Heart left ventricle (tissue), 16 donors: ENCODE data around the gene PCBP1. TPM values are rescaled to one million over a fixed set of nuclear protein-coding genes. Genes with fewer than 3 reads are reported as not detected.

Experiments used
- ATAC-seq, 4 donors: fragments of 200-7000 bp; cut with Tn5 transposase; one replicate each; pipeline ENCODE4 v1.9.1; 2020 to 2022; ENCODE audit warnings: moderate library complexity in 4 of 4, mild to moderate bottlenecking in 3 of 4, moderate number of reproducible peaks in 1 of 4
- DNase-seq, 5 donors: peaks; one replicate each; pipeline ENCODE4 v3.0.0-alpha.2; 2020
- H3K27ac ChIP-seq, 12 donors: fragments of 200-600 bp; sonication (generic) in 4 of 12; one replicate each; pipeline versions ENCODE4 v1.5.0 to v1.8.0; 2016 to 2022; ENCODE audit warnings: mild to moderate bottlenecking in 2 of 12
- H3K27me3 ChIP-seq, 9 donors: fragments of 200-600 bp; sonication (generic) in 2 of 9; one replicate each; pipeline versions ENCODE4 v1.5.1 to v1.8.0; 2016 to 2022; ENCODE audit warnings: mild to moderate bottlenecking in 3 of 9
- H3K36me3 ChIP-seq, 9 donors: fragments of 200-600 bp; sonication (generic) in 2 of 9; one replicate each; pipeline versions ENCODE4 v1.5.0 to v1.8.0; 2018 to 2022; ENCODE audit warnings: mild to moderate bottlenecking in 2 of 9
- H3K4me1 ChIP-seq, 12 donors: fragments of 200-600 bp; sonication (generic) in 4 of 12; one replicate each; pipeline versions ENCODE4 v1.5.0 to v1.8.0; 2016 to 2022; ENCODE audit warnings: mild to moderate bottlenecking in 3 of 12
- H3K4me3 ChIP-seq, 12 donors: fragments of 200-600 bp; sonication (generic) in 4 of 12; one replicate each; pipeline versions ENCODE4 v1.5.0 to v1.8.0; 2017 to 2022; ENCODE audit warnings: mild to moderate bottlenecking in 9 of 12, moderate library complexity in 4 of 12
- H3K9me3 ChIP-seq, 12 donors: fragments of 200-600 bp; sonication (generic) in 4 of 12; one replicate each; pipeline versions ENCODE4 v1.5.0 to v1.8.0; 2016 to 2022; ENCODE audit warnings: mild to moderate bottlenecking in 1 of 12
- POLR2A ChIP-seq, 2 donors: fragments of 450-650 bp; IDR thresholded peaks; one replicate each; pipeline ENCODE4 v1.6.1; 2017; ENCODE audit warnings: antibody characterized with exemption in 2 of 2, mild to moderate bottlenecking in 2 of 2, moderate library complexity in 2 of 2
- WGBS, 4 donors: extraction: QIAGEN DNeasy Blood & Tissue Kit in 2 of 4; methylation state at CpG; one replicate each; pipeline versions ENCODE4 v1.1.5 to v1.1.7; 2013 to 2018; 5-methylcytosine and 5-hydroxymethylcytosine counted together
- intact Hi-C, 10 donors: fragments of 100-400 bp; cut with DNase I; formaldehyde crosslinking; loops; one replicate each; pipeline versions ENCODE4 v1.11.1 to v1.14.2; 2022
- polyA plus RNA-seq, 2 donors: library from polyadenylated mRNA; stranded (reverse); fragments of 200-250 nt; gene quantifications; one replicate each; pipeline ENCODE4 v1.2.3, GENCODE V29; 2013
- total RNA-seq, 9 donors: library from RNA; depleted of rRNA in 2 of 9; stranded (reverse); fragments of >200 nt in 2 of 9; fragmentation: NEBNext Ultra II Directional in 3 of 9; extraction: Animal tissue kit (Norgen Biotek cat#: 25700) in 3 of 9; gene quantifications; one replicate each; pipeline versions ENCODE4 v1.1.0 to v1.2.4, GENCODE V29; 2016 to 2023
- TF ChIP-seq, protein P1 (sequence below), 12 donors: fragments of 200-600 bp; sonication (generic) in 4 of 12; IDR thresholded peaks; one replicate each; pipeline versions ENCODE4 v1.5.0 to v1.8.0; 2018 to 2022; ENCODE audit warnings: antibody characterized with exemption in 12 of 12, mild to moderate bottlenecking in 5 of 12
- donor health status: ischemic (EF 13 %, LVEDD 7.1; RV severe dilation, severe dysfunction).
- donor health status: healthy with polysubstance abuse.
- donor health status: DM: no; HTN: yes; CAD: no.
- donor health status: DM: no; HTN: no; CAD: no.
- donor health status: ischemic (EF 25% LVEDD 6.9; RV normal size, moderate dysfunction).
- donor health status: ischemic (EF 25% LVEDD 5.7; RV mildly dilated, moderate dysfunction).
- donor health status: healthy.
- donor health status: DM: yes; HTN: yes; CAD: no.
- donor health status: ischemic (EF 35%, LVEDD 5.7; RV mildly dilated, moderate dysfunction).
- donor health status: nonischemic (EF 11% LVEDD 7.7; RV severe dilation, severe dysfunction).
- donor health status: DM: yes; HTN: yes; CAD: no.
- donor health status: PGD.
- donor health status: ischemic (EF 29% LVEDD 5.4; RV normal size, mild dysfunction).
- donor health status: nonischemic (EF 23%, LVEDD 6.1; RV moderate dilation, normal function).

Gene PCBP1
- total and polyA plus RNA-seq, 11 donors = 106 to 296 (median 205) TPM

- no peaks in the 10 kb centered on the region for H3K9me3 ChIP-seq
- H3K4me1 ChIP-seq = peaks cover 0 to 63% (median 22%) of the 10 kb centered on the region in 12 donors
- H3K4me3 ChIP-seq = peak overlapping the region in 2 of 12 donors; percentile 5 to 19
- TF ChIP-seq, protein P1, sequence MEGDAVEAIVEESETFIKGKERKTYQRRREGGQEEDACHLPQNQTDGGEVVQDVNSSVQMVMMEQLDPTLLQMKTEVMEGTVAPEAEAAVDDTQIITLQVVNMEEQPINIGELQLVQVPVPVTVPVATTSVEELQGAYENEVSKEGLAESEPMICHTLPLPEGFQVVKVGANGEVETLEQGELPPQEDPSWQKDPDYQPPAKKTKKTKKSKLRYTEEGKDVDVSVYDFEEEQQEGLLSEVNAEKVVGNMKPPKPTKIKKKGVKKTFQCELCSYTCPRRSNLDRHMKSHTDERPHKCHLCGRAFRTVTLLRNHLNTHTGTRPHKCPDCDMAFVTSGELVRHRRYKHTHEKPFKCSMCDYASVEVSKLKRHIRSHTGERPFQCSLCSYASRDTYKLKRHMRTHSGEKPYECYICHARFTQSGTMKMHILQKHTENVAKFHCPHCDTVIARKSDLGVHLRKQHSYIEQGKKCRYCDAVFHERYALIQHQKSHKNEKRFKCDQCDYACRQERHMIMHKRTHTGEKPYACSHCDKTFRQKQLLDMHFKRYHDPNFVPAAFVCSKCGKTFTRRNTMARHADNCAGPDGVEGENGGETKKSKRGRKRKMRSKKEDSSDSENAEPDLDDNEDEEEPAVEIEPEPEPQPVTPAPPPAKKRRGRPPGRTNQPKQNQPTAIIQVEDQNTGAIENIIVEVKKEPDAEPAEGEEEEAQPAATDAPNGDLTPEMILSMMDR (IDR thresholded peaks at IDR 0.05) = no peak
- no peak for TF ChIP-seq POLR2A (IDR thresholded peaks at IDR 0.05)
- H3K36me3 ChIP-seq = peaks cover 0 to 8% (median 0%) of the 10 kb centered on the region in 9 donors
- DNase-seq (no peak), ATAC-seq (peak in 2 of 4 donors; percentile 4 to 13)
- intact Hi-C loops = no loop called here
- no peaks in the 10 kb centered on the region for H3K27me3 ChIP-seq
- H3K27ac ChIP-seq = peak overlapping the region in 11 of 12 donors; percentile 64 to 100 (median 78)
- 89 to 98% (median 94%) methylated on average over 5 of the region's 5 CpGs for WGBS, 4 donors
Measured at GRCh38 chr2:70094171-70094977, 7.1 kb downstream of the PCBP1 start.

DNA sequence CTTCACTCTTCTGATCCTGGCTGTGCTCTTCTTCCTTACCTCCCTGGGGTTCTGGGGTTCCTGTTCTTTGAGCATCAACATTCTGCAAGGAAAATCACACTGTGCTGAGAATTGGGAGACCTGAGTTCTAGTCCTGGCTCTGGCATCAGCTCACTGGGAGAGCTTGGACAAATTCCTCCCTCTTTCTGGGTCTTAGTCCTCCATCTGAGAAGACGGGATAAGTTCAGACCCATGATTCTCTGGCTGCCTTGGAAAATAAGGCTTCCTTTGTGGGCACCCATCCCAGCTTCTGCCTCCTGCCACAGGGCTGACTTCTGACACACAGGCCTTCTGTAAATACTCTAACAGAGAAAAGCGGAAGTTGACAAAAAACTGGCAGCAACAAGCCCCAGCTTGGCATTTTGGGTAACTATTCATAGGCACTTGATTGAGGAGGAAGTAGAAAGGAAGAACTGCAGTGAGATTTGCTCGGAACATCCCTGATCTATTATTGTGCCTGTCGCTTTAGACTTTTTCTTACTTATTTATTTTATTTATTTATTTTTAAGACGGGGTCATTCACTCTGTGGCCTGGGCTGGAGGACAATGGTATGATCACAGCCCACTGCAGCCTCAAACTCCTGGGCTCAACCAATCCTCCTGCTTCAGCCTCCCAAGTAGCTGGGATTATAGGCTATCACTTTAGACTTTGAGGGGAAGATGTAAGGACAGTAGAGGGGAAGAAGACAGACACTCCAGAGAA, 7.9 kb downstream of the PCBP1 start:
- intact Hi-C loops = no loop called here

DNA sequence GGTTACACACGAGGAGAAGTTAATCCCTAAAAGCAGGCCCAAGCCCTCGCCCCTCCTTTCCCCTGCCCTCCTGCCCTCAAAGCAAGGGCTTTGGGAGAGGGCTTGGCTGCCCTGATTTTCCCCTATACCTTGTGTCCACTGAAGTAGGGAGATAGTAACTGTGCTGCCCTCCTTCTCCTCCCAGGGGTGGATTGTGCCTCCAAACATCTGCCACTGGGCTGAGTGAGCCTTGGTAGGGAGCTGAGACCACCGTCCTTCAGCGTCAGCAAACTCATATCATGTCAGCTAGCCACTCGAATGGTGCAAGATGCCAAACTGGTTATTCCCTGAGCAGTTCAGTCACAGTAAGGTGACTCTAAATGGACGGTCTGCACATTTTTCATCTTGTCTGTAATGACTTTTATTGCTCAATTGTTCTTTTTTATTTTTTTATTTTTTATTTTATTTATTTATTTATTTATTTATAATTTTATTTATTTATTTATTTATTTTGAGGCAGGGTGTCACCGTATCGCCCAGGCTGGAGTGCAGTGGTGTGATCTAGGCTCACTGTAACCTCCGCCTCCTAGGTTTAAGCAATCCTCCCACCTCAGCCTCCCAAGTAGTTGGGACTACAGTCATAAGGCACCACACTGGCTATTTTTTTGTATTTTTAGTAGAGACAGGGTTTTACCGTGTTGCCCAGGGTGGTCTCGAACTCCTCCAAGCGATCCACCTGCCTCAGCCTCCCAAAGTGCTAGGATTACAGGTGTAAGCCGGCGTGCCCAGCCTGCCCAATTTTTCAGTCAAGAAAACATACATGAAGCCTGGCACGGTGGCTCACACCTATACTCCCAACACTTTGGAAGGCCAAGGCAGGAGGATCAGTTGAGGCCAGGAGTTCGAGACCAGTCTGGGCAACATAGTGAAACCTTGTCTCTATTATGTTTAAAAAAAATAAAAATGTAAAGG, 8.7 kb downstream of the PCBP1 start:
- ATAC-seq (no peak), DNase-seq (no peak)
- Histone ChIP-seq H3K36me3 (no peaks in the 10 kb centered on the region), H3K27ac (peak overlapping the region; percentile 2 to 100 (median 76)), H3K27me3 (no peaks in the 10 kb centered on the region), H3K9me3 (no peaks in the 10 kb centered on the region), H3K4me3 (peak overlapping the region in 1 of 12 donors; percentile 10), H3K4me1 (peaks cover 0 to 47% (median 10%) of the 10 kb centered on the region in 12 donors)
- WGBS, 4 donors = 93 to 94% (median 94%) methylated on average over 16 of the region's 16 CpGs
- TF ChIP-seq, protein P1 (IDR thresholded peaks at IDR 0.05) = no peak
- no peak for TF ChIP-seq POLR2A (IDR thresholded peaks at IDR 0.05)
- intact Hi-C loops = no loop called here

More for the DNA sequence above, 7.9 kb downstream of the PCBP1 start:
- H3K4me1 ChIP-seq = peaks cover 0 to 56% (median 15%) of the 10 kb centered on the region in 12 donors
- WGBS, 4 donors = 28 to 37% (median 35%) methylated on average over 5 of the region's 5 CpGs
- H3K4me3 ChIP-seq = peak overlapping the region in 2 of 12 donors; percentile 16 to 19
- ATAC-seq = peak; percentile 74 to 89 (median 86)
- H3K27me3 ChIP-seq = no peaks in the 10 kb centered on the region
- H3K9me3 ChIP-seq = no peaks in the 10 kb centered on the region
- DNase-seq = peak in 4 of 5 donors; percentile 62 to 68 (median 66)
- TF ChIP-seq, protein P1 (IDR thresholded peaks at IDR 0.05) = no peak
- no peak for TF ChIP-seq POLR2A (IDR thresholded peaks at IDR 0.05)
- peaks cover 0 to 3% (median 0%) of the 10 kb centered on the region in 9 donors for H3K36me3 ChIP-seq
- peak overlapping the region; percentile 2 to 100 (median 76) for H3K27ac ChIP-seq
